Mesangial cell (primary cell): Measurements from ENCODE around the gene ZNF552. TPM values are rescaled to one million over a fixed set of nuclear protein-coding genes. Genes with fewer than 3 reads are reported as not detected.

Source experiments
- total RNA-seq: library from RNA; depleted of rRNA; stranded (reverse); fragments of >200 nt; gene quantifications from 2 replicates; pipeline ENCODE4 v1.2.3, GENCODE V29; 2015

ZNF552 gene
- 3.9 and 5.8 TPM in 2 replicates for total RNA-seq

GRCh38 chr19:57814505-57815246 is at the start of gene ZNF552:
ZNF552 (minus strand) TSS chr19:57814913; CDS start chr19:57814743, 170 bp downstream.

GRCh38 chr19:57849666-57850473 is 35.2 kb upstream of the ZNF552 start, which contains the start of gene ZNF587:
ZNF587 (plus strand) TSS chr19:57849859; CDS start chr19:57850039, 180 bp downstream.

GRCh38 chr19:57830071-57830602 is 15.4 kb upstream of the ZNF552 start, which contains the start of gene ZNF587B:
ZNF587B (plus strand) TSS chr19:57830299; CDS start chr19:57830529, 230 bp downstream.

GRCh38 chr19:57769345-57770131 is 45.2 kb downstream of the ZNF552 start, which contains the start of gene ZNF586:
ZNF586 (plus strand) TSS chr19:57769676; CDS start chr19:57769843, 167 bp downstream.

Other genes starting within 250 kb of the ZNF552 start
- 2.6 and 4.2 TPM in 2 replicates for gene ZNF416, start 236.0 kb downstream of the ZNF552 start, total RNA-seq
- gene ZIK1, start 230.8 kb downstream of the ZNF552 start, total RNA-seq: 4.1 and 7.5 TPM in 2 replicates
- 3.5 and 4.1 TPM in 2 replicates for gene ZNF530, start 215.0 kb downstream of the ZNF552 start, total RNA-seq
- gene ZNF134, start 200.7 kb downstream of the ZNF552 start, total RNA-seq: 9.6 and 17.4 TPM in 2 replicates
- gene ZNF211, start 181.7 kb downstream of the ZNF552 start, total RNA-seq: 4.2 and 7.5 TPM in 2 replicates
- not detected in 2 replicates for gene ZSCAN4, start 146.0 kb downstream of the ZNF552 start, total RNA-seq
- gene ZNF551, start 132.9 kb downstream of the ZNF552 start, total RNA-seq: 4.6 and 7.2 TPM in 2 replicates
- 0.98 and 2.2 TPM in 2 replicates for gene ZNF154, start 105.7 kb downstream of the ZNF552 start, total RNA-seq
- 2.9 and 4.7 TPM in 2 replicates for gene ZNF671, start 87.3 kb downstream of the ZNF552 start, total RNA-seq
- 8.0 and 14.2 TPM in 2 replicates for gene ZNF776, start 68.1 kb downstream of the ZNF552 start, total RNA-seq
- gene ZNF586, start 45.2 kb downstream of the ZNF552 start, total RNA-seq: 6.8 and 8.1 TPM in 2 replicates
- 6.8 and 8.4 TPM in 2 replicates for gene ZNF587B, start 15.4 kb upstream of the ZNF552 start, total RNA-seq
- gene ZNF587, start 34.9 kb upstream of the ZNF552 start, total RNA-seq: 12.7 and 15.6 TPM in 2 replicates
- gene ZNF814, start 74.1 kb upstream of the ZNF552 start, total RNA-seq: 4.1 and 4.3 TPM in 2 replicates
- 5.5 and 6.1 TPM in 2 replicates for gene ZNF417, start 101.7 kb upstream of the ZNF552 start, total RNA-seq
- 3.0 and 7.7 TPM in 2 replicates for gene ZNF418, start 120.5 kb upstream of the ZNF552 start, total RNA-seq
- 2.1 and 2.5 TPM in 2 replicates for gene ZNF256, start 132.8 kb upstream of the ZNF552 start, total RNA-seq
- 0.13 TPM in 1 of 2 replicates, not detected in the other for gene C19orf18, start 159.6 kb upstream of the ZNF552 start, total RNA-seq
- 5.7 and 18.0 TPM in 2 replicates for gene ZNF606, start 187.9 kb upstream of the ZNF552 start, total RNA-seq
- gene ZSCAN1, start 219.1 kb upstream of the ZNF552 start, total RNA-seq: not detected in 2 replicates
- 1.1 and 5.5 TPM in 2 replicates for gene ZNF135, start 244.4 kb upstream of the ZNF552 start, total RNA-seq